WTC11 (cell line): Measurements from ENCODE around the gene KRTCAP2.

Experiments used
- ATF3 ChIP-seq: sonication (generic); formaldehyde crosslinking; conservative IDR thresholded peaks from 2 replicates; pipeline ENCODE4 v1.8.1; 2022; ENCODE audit warnings: mild to moderate bottlenecking, missing genetic modification reagents
- CREB1 ChIP-seq: sonication (generic); formaldehyde crosslinking; IDR thresholded peaks from 2 replicates; pipeline ENCODE4 v1.8.0; 2023; ENCODE audit warnings: mild to moderate bottlenecking, missing genetic modification reagents
- CTCF ChIP-seq: fragments of 200-600 bp; IDR thresholded peaks from 2 replicates; pipeline ENCODE4 v1.8.0; 2022; ENCODE audit warnings: antibody characterized with exemption

GRCh38 chr1:155134322-155134721 is 38.8 kb downstream of the KRTCAP2 start:
- TF ChIP-seq ATF3 (CRISPR knock-in tag) (no peak), CTCF (no peak), CREB1 (CRISPR knock-in tag) (no peak)
